Neural progenitor cell (in vitro differentiated cells): Measurements from ENCODE around the gene SEC14L1.

Source experiments
- CTCF ChIP-seq: fragments of 200-600 bp; sonication (generic); IDR thresholded peaks from 2 replicates; pipeline ENCODE4 v1.5.1; 2017; ENCODE audit warnings: antibody characterized with exemption, mild to moderate bottlenecking
- EZH2 ChIP-seq: fragments of 200-600 bp; sonication (generic); IDR thresholded peaks from 2 replicates; pipeline ENCODE4 v1.6.1; 2017; ENCODE audit warnings: antibody characterized with exemption, mild to moderate bottlenecking, moderate library complexity
- EZH2phosphoT487 ChIP-seq: fragments of 200-600 bp; sonication (generic); IDR thresholded peaks from 2 replicates; pipeline ENCODE4 v1.6.1; 2017; ENCODE audit warnings: antibody characterized with exemption

- TF ChIP-seq CTCF (no peak), EZH2phosphoT487 (no peak), EZH2 (no peak)
These were observed 68.1 kb downstream of the SEC14L1 start for GRCh38 chr17:77208856-77209255.
